ENCODE results near the gene KIFC1. TPM values are rescaled to one million over a fixed set of nuclear protein-coding genes. Genes with fewer than 3 reads are reported as not detected.
"Not testable (repeated sequence)": the region's sequence is repeated elsewhere in the genome, so short reads cannot be mapped to it uniquely, and the experiment has no call there.

Gene KIFC1
- total RNA-seq, 1 experiment from 2014 or later: 140 TPM

- intact Hi-C loops (cut with micrococcal nuclease; ENCODE audit: unreplicated experiment): no loop called here
- Mint-ChIP-seq H3K36me3 (ENCODE audit: insufficient read depth, unreplicated experiment) (peaks cover 79% of the 10 kb centered on the region), H3K27me3 (ENCODE audit: unreplicated experiment) (no peaks in the 10 kb centered on the region), H3K4me1 (ENCODE audit: low read depth, unreplicated experiment) (peaks cover 37% of the 10 kb centered on the region), H3K27ac (ENCODE audit: unreplicated experiment) (no peak overlapping the region), H3K9me3 (ENCODE audit: low read depth, unreplicated experiment) (no peaks in the 10 kb centered on the region), H3K4me3 (ENCODE audit: low read depth, unreplicated experiment) (no peak overlapping the region)
- CTCF ChIA-PET: interaction anchor here (0.6 to 0.7 kb wide), 3 partner anchors 72 to 1276 kb away, joined by 4 to 5 read pairs (median 4); no protein-coding TSS in a partner anchor
- no TSS peak for BruUV-seq (replicated peaks)
- TF ChIP-seq CTCF (IDR thresholded peaks at IDR 0.05; ENCODE audit: unreplicated experiment): no peak
- DNase-seq: no peak
Measured at GRCh38 chr6:33397541-33397940, 5.9 kb downstream of the KIFC1 start.

GRCh38 chr6:33398601-33399000 is 7.0 kb downstream of the KIFC1 start:
- H3K9me3 Mint-ChIP-seq (ENCODE audit: low read depth, unreplicated experiment); H3K27ac Mint-ChIP-seq (ENCODE audit: unreplicated experiment); intact Hi-C loops (cut with micrococcal nuclease; ENCODE audit: unreplicated experiment); H3K27me3 Mint-ChIP-seq (ENCODE audit: unreplicated experiment); DNase-seq; BruUV-seq (replicated peaks); H3K4me3 Mint-ChIP-seq (ENCODE audit: low read depth, unreplicated experiment): not testable (repeated sequence)
- H3K36me3 Mint-ChIP-seq (ENCODE audit: insufficient read depth, unreplicated experiment): peaks cover 79% of the 10 kb centered on the region
- peaks cover 27% of the 10 kb centered on the region for H3K4me1 Mint-ChIP-seq (ENCODE audit: low read depth, unreplicated experiment)
- CTCF ChIA-PET: interaction anchor here (0.6 kb wide), 1 partner anchor 268 kb away, joined by 3 read pairs; no protein-coding TSS in a partner anchor

GRCh38 chr6:33399881-33400280 is 8.3 kb downstream of the KIFC1 start:
- CTCF ChIA-PET; H3K4me3 Mint-ChIP-seq (ENCODE audit: low read depth, unreplicated experiment); H3K27me3 Mint-ChIP-seq (ENCODE audit: unreplicated experiment); DNase-seq; H3K9me3 Mint-ChIP-seq (ENCODE audit: low read depth, unreplicated experiment); intact Hi-C loops (cut with micrococcal nuclease; ENCODE audit: unreplicated experiment); H3K27ac Mint-ChIP-seq (ENCODE audit: unreplicated experiment); BruUV-seq (replicated peaks): not testable (repeated sequence)
- Mint-ChIP-seq H3K4me1 (ENCODE audit: low read depth, unreplicated experiment) (peaks cover 15% of the 10 kb centered on the region), H3K36me3 (ENCODE audit: insufficient read depth, unreplicated experiment) (peaks cover 73% of the 10 kb centered on the region)

GRCh38 chr6:33404884-33405283 is 13.3 kb downstream of the KIFC1 start:
- intact Hi-C loops (cut with micrococcal nuclease; ENCODE audit: unreplicated experiment): no loop called here

GRCh38 chr6:33405386-33405940 is 13.8 kb downstream of the KIFC1 start:
- DNase-seq: no peak
- intact Hi-C loops (cut with micrococcal nuclease; ENCODE audit: unreplicated experiment): no loop called here
- H3K27ac Mint-ChIP-seq (ENCODE audit: unreplicated experiment): peak overlapping the region; percentile 7
- TF ChIP-seq CTCF (IDR thresholded peaks at IDR 0.05; ENCODE audit: unreplicated experiment): no peak
- no peak overlapping the region for H3K4me3 Mint-ChIP-seq (ENCODE audit: low read depth, unreplicated experiment)
- peaks cover 79% of the 10 kb centered on the region for H3K36me3 Mint-ChIP-seq (ENCODE audit: insufficient read depth, unreplicated experiment)
- H3K27me3 Mint-ChIP-seq (ENCODE audit: unreplicated experiment): no peaks in the 10 kb centered on the region
- no TSS peak for BruUV-seq (replicated peaks)
- H3K4me1 Mint-ChIP-seq (ENCODE audit: low read depth, unreplicated experiment): peaks cover 10% of the 10 kb centered on the region
- H3K9me3 Mint-ChIP-seq (ENCODE audit: low read depth, unreplicated experiment): no peaks in the 10 kb centered on the region
- CTCF ChIA-PET: no interaction called here

More at GRCh38 chr6:33404884-33405283, 13.3 kb downstream of the KIFC1 start:
- Mint-ChIP-seq H3K27me3 (ENCODE audit: unreplicated experiment) (no peaks in the 10 kb centered on the region), H3K4me1 (ENCODE audit: low read depth, unreplicated experiment) (peaks cover 9% of the 10 kb centered on the region), H3K4me3 (ENCODE audit: low read depth, unreplicated experiment) (no peak overlapping the region), H3K36me3 (ENCODE audit: insufficient read depth, unreplicated experiment) (peaks cover 79% of the 10 kb centered on the region), H3K9me3 (ENCODE audit: low read depth, unreplicated experiment) (no peaks in the 10 kb centered on the region), H3K27ac (ENCODE audit: unreplicated experiment) (no peak overlapping the region)
- TF ChIP-seq CTCF (IDR thresholded peaks at IDR 0.05; ENCODE audit: unreplicated experiment): no peak
- DNase-seq: no peak
- no TSS peak for BruUV-seq (replicated peaks)
- CTCF ChIA-PET: no interaction called here

Measured in Calu3 (cell line).